Upper lobe of left lung (tissue), 6 donors: ENCODE measurements around the gene TOMM40. TPM values are rescaled to one million over a fixed set of nuclear protein-coding genes. Genes with fewer than 3 reads are reported as not detected.

Source experiments
- ATAC-seq, 2 donors: fragments of 200-7000 bp; cut with Tn5 transposase; one replicate each; pipeline ENCODE4 v1.9.1; 2022; ENCODE audit warnings: mild to moderate bottlenecking in 2 of 2, moderate library complexity in 2 of 2; ENCODE audit not compliant: low FRiP score in 2 of 2
- DNase-seq, 2 donors: peaks; one replicate each; pipeline ENCODE4 v3.0.0-alpha.2; 2019 to 2020
- H3K27ac ChIP-seq, 4 donors: fragments of 200-600 bp; sonication (generic); one replicate each; pipeline ENCODE4 v1.5.1; 2016 to 2019
- H3K27me3 ChIP-seq, 4 donors: fragments of 200-600 bp; sonication (generic); one replicate each; pipeline ENCODE4 v1.5.1; 2017 to 2019
- H3K36me3 ChIP-seq, 4 donors: fragments of 200-600 bp; sonication (generic); one replicate each; pipeline ENCODE4 v1.5.1; 2016 to 2019
- H3K4me1 ChIP-seq, 4 donors: fragments of 200-600 bp; sonication (generic); one replicate each; pipeline ENCODE4 v1.5.1; 2018 to 2019
- H3K4me3 ChIP-seq, 4 donors: fragments of 200-600 bp; sonication (generic); one replicate each; pipeline ENCODE4 v1.5.1; 2017 to 2019; ENCODE audit warnings: mild to moderate bottlenecking in 2 of 4, moderate library complexity in 1 of 4
- H3K9me3 ChIP-seq, 4 donors: fragments of 200-600 bp; sonication (generic); one replicate each; pipeline ENCODE4 v1.5.1; 2018 to 2019
- EP300 ChIP-seq, 4 donors: sonication (generic); formaldehyde crosslinking; IDR thresholded peaks; one replicate each; pipeline ENCODE4 v1.5.1; 2017; ENCODE audit warnings: antibody characterized with exemption in 4 of 4, control low read depth in 2 of 4
- POLR2A ChIP-seq, 4 donors: fragments of 450-650 bp; IDR thresholded peaks; one replicate each; pipeline ENCODE4 v1.5.1; 2016 to 2017; ENCODE audit warnings: antibody characterized with exemption in 4 of 4, mild to moderate bottlenecking in 2 of 4
- POLR2AphosphoS5 ChIP-seq, 2 donors: sonication (generic); formaldehyde crosslinking; IDR thresholded peaks; one replicate each; pipeline ENCODE4 v1.5.1; 2017; ENCODE audit warnings: antibody characterized with exemption in 2 of 2
- WGBS, 2 donors: methylation state at CpG; one replicate each; pipeline ENCODE4 v1.1.5; 2017 to 2018; 5-methylcytosine and 5-hydroxymethylcytosine counted together
- total RNA-seq, 6 donors: library from RNA; depleted of rRNA in 4 of 6; stranded (reverse); fragments of >200 nt in 4 of 6; gene quantifications; one replicate each; pipeline versions ENCODE4 v1.1.0 to v1.2.1, GENCODE V29; 2016 to 2021
- TF ChIP-seq, protein P1 (sequence below), 6 experiments: fragments of 450-650 bp in 4 of 6; fragments of 200-600 bp in 2 of 6; sonication (generic) in 2 of 6; IDR thresholded peaks; one replicate each; pipeline ENCODE4 v1.5.1; 2016 to 2019; ENCODE audit warnings: antibody characterized with exemption in 6 of 6
- donor health status: DM: no; HTN: no; CAD: no; lungs with moderate emphysema.
- donor health status: DM: no; HTN: yes; CAD: no; lungs with severe emphysema.

TOMM40 gene
- total RNA-seq, 6 donors from 2014 or later, result 26.6 to 88.3 (median 58.1) TPM

- Histone ChIP-seq H3K27me3 (no peaks in the 10 kb centered on the region), H3K27ac (no peak overlapping the region), H3K4me3 (no peak overlapping the region), H3K4me1 (peaks cover 0 to 6% (median 0%) of the 10 kb centered on the region in 4 donors), H3K36me3 (peaks cover 24 to 76% (median 54%) of the 10 kb centered on the region in 4 donors), H3K9me3 (no peaks in the 10 kb centered on the region)
- 90 to 97% methylated on average over 8 to 13 of the region's 14 CpGs for WGBS, 2 donors
- no peak for TF ChIP-seq EP300 (IDR thresholded peaks at IDR 0.05)
- TF ChIP-seq POLR2AphosphoS5 (IDR thresholded peaks at IDR 0.05), result no peak
- TF ChIP-seq, protein P1, sequence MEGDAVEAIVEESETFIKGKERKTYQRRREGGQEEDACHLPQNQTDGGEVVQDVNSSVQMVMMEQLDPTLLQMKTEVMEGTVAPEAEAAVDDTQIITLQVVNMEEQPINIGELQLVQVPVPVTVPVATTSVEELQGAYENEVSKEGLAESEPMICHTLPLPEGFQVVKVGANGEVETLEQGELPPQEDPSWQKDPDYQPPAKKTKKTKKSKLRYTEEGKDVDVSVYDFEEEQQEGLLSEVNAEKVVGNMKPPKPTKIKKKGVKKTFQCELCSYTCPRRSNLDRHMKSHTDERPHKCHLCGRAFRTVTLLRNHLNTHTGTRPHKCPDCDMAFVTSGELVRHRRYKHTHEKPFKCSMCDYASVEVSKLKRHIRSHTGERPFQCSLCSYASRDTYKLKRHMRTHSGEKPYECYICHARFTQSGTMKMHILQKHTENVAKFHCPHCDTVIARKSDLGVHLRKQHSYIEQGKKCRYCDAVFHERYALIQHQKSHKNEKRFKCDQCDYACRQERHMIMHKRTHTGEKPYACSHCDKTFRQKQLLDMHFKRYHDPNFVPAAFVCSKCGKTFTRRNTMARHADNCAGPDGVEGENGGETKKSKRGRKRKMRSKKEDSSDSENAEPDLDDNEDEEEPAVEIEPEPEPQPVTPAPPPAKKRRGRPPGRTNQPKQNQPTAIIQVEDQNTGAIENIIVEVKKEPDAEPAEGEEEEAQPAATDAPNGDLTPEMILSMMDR (IDR thresholded peaks at IDR 0.05), result no peak
- no peak for TF ChIP-seq POLR2A (IDR thresholded peaks at IDR 0.05)
- ATAC-seq (no peak), DNase-seq (no peak)
Observed at GRCh38 chr19:44871809-44872208, 19.2 kb upstream of the TOMM40 start.

DNA sequence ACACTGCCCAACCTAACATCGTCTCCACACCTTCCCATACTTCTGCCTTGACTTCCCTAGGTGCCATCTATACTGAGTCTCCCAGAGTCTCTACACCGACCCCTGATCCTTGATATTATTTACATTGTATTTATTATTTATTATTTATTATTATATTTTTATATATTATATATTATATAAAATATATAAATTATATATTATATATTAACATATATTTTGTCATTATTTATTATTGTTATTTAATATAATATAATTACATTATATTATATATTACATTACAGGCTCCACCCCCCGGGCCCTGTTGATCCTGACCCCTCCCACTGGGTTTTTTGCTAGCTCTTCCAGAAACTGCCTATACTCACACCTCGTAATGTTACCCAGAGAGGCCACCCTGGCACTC lies 18.4 kb upstream of the TOMM40 start:
- 87 to 95% methylated on average over 4 of the region's 4 CpGs for WGBS, 2 donors
- no peak for TF ChIP-seq EP300 (IDR thresholded peaks at IDR 0.05)
- TF ChIP-seq POLR2A (IDR thresholded peaks at IDR 0.05), result no peak
- TF ChIP-seq, protein P1 (IDR thresholded peaks at IDR 0.05), result no peak
- no peak for TF ChIP-seq POLR2AphosphoS5 (IDR thresholded peaks at IDR 0.05)
- no peak overlapping the region for H3K27ac ChIP-seq
- H3K4me1 ChIP-seq, result peaks cover 0 to 6% (median 0%) of the 10 kb centered on the region in 4 donors
- no peak for DNase-seq
- H3K9me3 ChIP-seq, result no peaks in the 10 kb centered on the region
- H3K36me3 ChIP-seq, result peaks cover 29 to 79% (median 57%) of the 10 kb centered on the region in 4 donors
- no peaks in the 10 kb centered on the region for H3K27me3 ChIP-seq
- ATAC-seq, result no peak
- no peak overlapping the region for H3K4me3 ChIP-seq

GRCh38 chr19:44874317-44874716 lies 16.7 kb upstream of the TOMM40 start:
- ATAC-seq (no peak), DNase-seq (no peak)
- 90 to 96% methylated on average over 4 to 8 of the region's 16 CpGs for WGBS, 2 donors
- Histone ChIP-seq H3K4me3 (no peak overlapping the region), H3K27me3 (no peaks in the 10 kb centered on the region), H3K27ac (no peak overlapping the region), H3K36me3 (peaks cover 29 to 87% (median 65%) of the 10 kb centered on the region in 4 donors), H3K9me3 (no peaks in the 10 kb centered on the region), H3K4me1 (peaks cover 0 to 6% (median 0%) of the 10 kb centered on the region in 4 donors)
- TF ChIP-seq POLR2AphosphoS5 (IDR thresholded peaks at IDR 0.05), result no peak
- TF ChIP-seq EP300 (IDR thresholded peaks at IDR 0.05), result no peak
- TF ChIP-seq, protein P1 (IDR thresholded peaks at IDR 0.05), result no peak
- TF ChIP-seq POLR2A (IDR thresholded peaks at IDR 0.05), result no peak

- TF ChIP-seq POLR2A (IDR thresholded peaks at IDR 0.05) (no peak), EP300 (IDR thresholded peaks at IDR 0.05) (no peak), POLR2AphosphoS5 (IDR thresholded peaks at IDR 0.05) (no peak)
- TF ChIP-seq, protein P1 (IDR thresholded peaks at IDR 0.05), result no peak
- Histone ChIP-seq H3K27ac (no peak overlapping the region), H3K27me3 (no peaks in the 10 kb centered on the region), H3K36me3 (peaks cover 29 to 87% (median 65%) of the 10 kb centered on the region in 4 donors), H3K9me3 (no peaks in the 10 kb centered on the region), H3K4me1 (peaks cover 0 to 5% (median 0%) of the 10 kb centered on the region in 4 donors), H3K4me3 (no peak overlapping the region)
- DNase-seq, result no peak
- WGBS, 2 donors, result 76 to 88% methylated on average over 20 to 22 of the region's 22 CpGs
- ATAC-seq, result no peak
Observed at GRCh38 chr19:44875666-44876451, 15.2 kb upstream of the TOMM40 start.
